ENCODE measurements around the gene TSSK3.

Gene TSSK3

DNA sequence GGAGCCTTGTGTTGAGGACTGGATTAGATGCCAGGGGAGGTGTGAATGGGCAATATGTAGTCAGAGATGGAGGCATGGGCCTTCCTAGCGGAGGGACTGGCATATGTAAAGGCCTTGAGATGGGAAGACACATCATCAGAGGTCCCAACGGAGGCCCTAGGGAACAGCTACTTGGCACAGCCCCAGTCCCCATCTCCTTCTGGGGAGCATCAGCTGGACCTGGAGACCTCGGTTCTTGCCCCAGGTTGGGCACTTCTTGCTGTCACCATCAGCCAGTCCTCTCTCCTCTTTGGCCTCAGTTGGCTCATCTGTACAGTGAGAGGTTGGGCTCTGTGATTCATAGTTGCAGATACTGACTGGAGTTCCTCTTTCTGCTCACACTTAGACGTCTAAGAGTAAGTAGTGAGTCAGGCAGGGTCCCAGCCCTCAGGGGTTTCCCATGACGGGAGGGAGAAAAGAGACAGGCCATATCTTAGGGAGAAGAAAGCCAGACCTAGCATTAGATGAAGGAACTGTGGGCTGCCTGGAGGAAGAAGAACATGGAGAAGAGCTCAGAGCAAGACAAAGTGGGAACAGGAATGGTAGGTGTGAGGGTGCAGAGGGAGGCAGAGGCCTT lies 22.9 kb upstream of the TSSK3 start:
- H3K27me3 ChIP-seq (ENCODE audit: low read depth, low read length) = no peaks in the 10 kb centered on the region; the same call in 1 of the 2 replicates
- H3K4me1 ChIP-seq (ENCODE audit: low read length) = peaks cover 53% of the 10 kb centered on the region
- no peak overlapping the region for H2AFZ ChIP-seq (ENCODE audit: low read depth, low read length)
- TF ChIP-seq, protein P1, sequence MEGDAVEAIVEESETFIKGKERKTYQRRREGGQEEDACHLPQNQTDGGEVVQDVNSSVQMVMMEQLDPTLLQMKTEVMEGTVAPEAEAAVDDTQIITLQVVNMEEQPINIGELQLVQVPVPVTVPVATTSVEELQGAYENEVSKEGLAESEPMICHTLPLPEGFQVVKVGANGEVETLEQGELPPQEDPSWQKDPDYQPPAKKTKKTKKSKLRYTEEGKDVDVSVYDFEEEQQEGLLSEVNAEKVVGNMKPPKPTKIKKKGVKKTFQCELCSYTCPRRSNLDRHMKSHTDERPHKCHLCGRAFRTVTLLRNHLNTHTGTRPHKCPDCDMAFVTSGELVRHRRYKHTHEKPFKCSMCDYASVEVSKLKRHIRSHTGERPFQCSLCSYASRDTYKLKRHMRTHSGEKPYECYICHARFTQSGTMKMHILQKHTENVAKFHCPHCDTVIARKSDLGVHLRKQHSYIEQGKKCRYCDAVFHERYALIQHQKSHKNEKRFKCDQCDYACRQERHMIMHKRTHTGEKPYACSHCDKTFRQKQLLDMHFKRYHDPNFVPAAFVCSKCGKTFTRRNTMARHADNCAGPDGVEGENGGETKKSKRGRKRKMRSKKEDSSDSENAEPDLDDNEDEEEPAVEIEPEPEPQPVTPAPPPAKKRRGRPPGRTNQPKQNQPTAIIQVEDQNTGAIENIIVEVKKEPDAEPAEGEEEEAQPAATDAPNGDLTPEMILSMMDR (IDR thresholded peaks at IDR 0.05; ENCODE audit: low read depth, low read length) = no peak
- TF ChIP-seq EZH2phosphoT487 (IDR thresholded peaks at IDR 0.05; ENCODE audit: low read depth) = no peak
- H3K27ac ChIP-seq (ENCODE audit: low read length) = peak overlapping the region; percentile 48
- no peaks in the 10 kb centered on the region for H3K36me3 ChIP-seq (replicated peaks; ENCODE audit: low read depth, low read length)
- H3K9me3 ChIP-seq (ENCODE audit: insufficient read depth, low read length) = no peaks in the 10 kb centered on the region
- H3K9ac ChIP-seq (ENCODE audit: low read length) = no peak overlapping the region; the same call in 1 of the 2 replicates
- peaks cover 5% of the 10 kb centered on the region for H4K20me1 ChIP-seq (ENCODE audit: insufficient read depth, low read length)
- no peak overlapping the region for H3K4me3 ChIP-seq (ENCODE audit: low read length)
- peaks cover 14% of the 10 kb centered on the region for H3K79me2 ChIP-seq (ENCODE audit: low read length)
- peak overlapping the region; percentile 48 for H3K4me2 ChIP-seq (ENCODE audit: low read length)

DNA sequence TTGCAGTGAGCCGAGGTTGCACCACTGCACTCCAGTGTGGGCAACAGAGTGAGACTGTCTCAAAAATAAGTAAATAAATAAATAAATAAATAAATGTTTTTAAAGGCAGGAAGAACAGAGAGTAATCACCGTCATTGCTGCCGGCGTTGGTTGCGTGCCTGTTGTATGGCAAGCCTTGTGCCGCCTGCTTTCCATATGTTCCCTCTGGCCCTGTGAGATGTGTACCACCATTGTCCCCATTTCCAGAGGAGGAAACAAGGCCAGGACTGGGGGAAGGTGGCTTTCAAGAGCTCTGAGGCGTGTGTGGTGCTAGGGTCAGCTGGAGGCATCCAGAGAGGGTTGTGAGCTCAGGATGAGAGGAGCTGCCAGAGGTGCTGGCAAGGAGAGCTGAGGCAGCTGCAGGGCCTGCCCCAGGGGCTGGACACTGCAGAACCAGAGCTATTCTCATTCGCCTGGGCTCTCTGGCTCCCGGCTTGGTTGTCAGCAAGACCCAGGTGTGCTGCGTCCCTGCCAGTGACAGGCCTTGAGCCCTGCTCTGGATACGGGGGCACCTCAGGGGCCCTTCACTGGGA lies 21.1 kb upstream of the TSSK3 start:
- no peak overlapping the region for H3K4me2 ChIP-seq (ENCODE audit: low read length)

DNA sequence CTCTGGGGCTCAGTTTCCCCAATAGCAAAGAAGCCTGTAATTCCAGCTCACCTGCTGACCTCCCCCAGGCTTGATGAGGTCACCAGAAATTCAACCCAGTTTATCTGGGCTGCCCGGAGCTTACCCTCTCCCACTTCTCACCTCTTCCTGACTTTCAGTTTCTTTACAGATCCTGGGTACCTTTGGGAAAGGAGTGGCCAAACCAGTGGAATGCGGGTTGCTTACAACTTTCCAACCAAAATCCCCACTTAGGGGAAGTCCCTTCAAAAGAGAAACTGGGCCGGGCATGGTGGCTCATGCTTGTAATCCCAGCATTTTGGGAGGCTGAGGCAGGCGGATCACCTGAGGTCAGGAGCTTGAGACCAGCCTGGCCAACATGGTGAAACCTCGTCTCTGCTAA lies 20.4 kb upstream of the TSSK3 start:
- H3K4me3 ChIP-seq (ENCODE audit: low read length) = no peak overlapping the region
- no peak overlapping the region for H2AFZ ChIP-seq (ENCODE audit: low read depth, low read length)
- no peaks in the 10 kb centered on the region; the same call in 1 of the 2 replicates for H3K27me3 ChIP-seq (ENCODE audit: low read depth, low read length)
- H3K4me1 ChIP-seq (ENCODE audit: low read length) = peaks cover 42% of the 10 kb centered on the region
- no peaks in the 10 kb centered on the region for H3K36me3 ChIP-seq (replicated peaks; ENCODE audit: low read depth, low read length)
- no peak overlapping the region for H3K9ac ChIP-seq (ENCODE audit: low read length)
- H3K27ac ChIP-seq (ENCODE audit: low read length) = no peak overlapping the region
- H3K4me2 ChIP-seq (ENCODE audit: low read length) = peak overlapping the region; percentile 30
- H3K79me2 ChIP-seq (ENCODE audit: low read length) = no peaks in the 10 kb centered on the region
- no peaks in the 10 kb centered on the region for H4K20me1 ChIP-seq (ENCODE audit: insufficient read depth, low read length)
- no peaks in the 10 kb centered on the region for H3K9me3 ChIP-seq (ENCODE audit: insufficient read depth, low read length)
- no peak for TF ChIP-seq EZH2phosphoT487 (IDR thresholded peaks at IDR 0.05; ENCODE audit: low read depth)
- TF ChIP-seq, protein P1 (IDR thresholded peaks at IDR 0.05; ENCODE audit: low read depth, low read length) = no peak

More for the DNA sequence above, 21.1 kb upstream of the TSSK3 start:
- H3K36me3 ChIP-seq (replicated peaks; ENCODE audit: low read depth, low read length) = no peaks in the 10 kb centered on the region
- H3K79me2 ChIP-seq (ENCODE audit: low read length) = no peaks in the 10 kb centered on the region
- no peak overlapping the region for H3K4me3 ChIP-seq (ENCODE audit: low read length)
- no peaks in the 10 kb centered on the region for H3K9me3 ChIP-seq (ENCODE audit: insufficient read depth, low read length)
- TF ChIP-seq EZH2phosphoT487 (IDR thresholded peaks at IDR 0.05; ENCODE audit: low read depth) = no peak
- TF ChIP-seq, protein P1 (IDR thresholded peaks at IDR 0.05; ENCODE audit: low read depth, low read length) = no peak
- no peaks in the 10 kb centered on the region; the same call in 1 of the 2 replicates for H4K20me1 ChIP-seq (ENCODE audit: insufficient read depth, low read length)
- H2AFZ ChIP-seq (ENCODE audit: low read depth, low read length) = no peak overlapping the region
- H3K27ac ChIP-seq (ENCODE audit: low read length) = no peak overlapping the region
- no peak overlapping the region for H3K9ac ChIP-seq (ENCODE audit: low read length)
- H3K27me3 ChIP-seq (ENCODE audit: low read depth, low read length) = no peaks in the 10 kb centered on the region; the same call in 1 of the 2 replicates
- H3K4me1 ChIP-seq (ENCODE audit: low read length) = peaks cover 49% of the 10 kb centered on the region

DNA sequence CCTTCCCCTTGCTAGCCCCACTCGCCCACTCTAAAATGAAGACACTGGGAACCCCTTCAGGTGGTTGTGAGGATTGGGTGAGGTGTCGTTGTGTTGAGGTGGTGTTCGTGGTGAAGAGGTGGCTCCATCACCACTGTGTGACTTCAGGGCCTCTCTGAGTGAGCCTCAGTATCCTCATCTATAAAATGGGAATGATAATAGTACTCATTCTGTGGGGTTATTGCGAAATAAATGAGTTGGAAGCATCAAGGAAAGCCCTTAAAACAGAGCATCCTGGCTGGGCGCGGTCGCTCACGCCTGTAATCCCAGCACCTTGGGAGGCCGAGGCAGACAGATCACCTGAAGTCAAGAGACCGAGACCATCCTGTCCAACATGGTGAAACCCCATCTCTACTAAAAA lies 19.6 kb upstream of the TSSK3 start:
- no peaks in the 10 kb centered on the region; the same call in 1 of the 2 replicates for H3K27me3 ChIP-seq (ENCODE audit: low read depth, low read length)
- no peaks in the 10 kb centered on the region for H3K36me3 ChIP-seq (replicated peaks; ENCODE audit: low read depth, low read length)
- H4K20me1 ChIP-seq (ENCODE audit: insufficient read depth, low read length) = no peaks in the 10 kb centered on the region
- no peak for TF ChIP-seq EZH2phosphoT487 (IDR thresholded peaks at IDR 0.05; ENCODE audit: low read depth)
- TF ChIP-seq, protein P1 (IDR thresholded peaks at IDR 0.05; ENCODE audit: low read depth, low read length) = no peak
- no peak overlapping the region for H3K9ac ChIP-seq (ENCODE audit: low read length)
- no peak overlapping the region for H3K4me3 ChIP-seq (ENCODE audit: low read length)
- peaks cover 35% of the 10 kb centered on the region for H3K4me1 ChIP-seq (ENCODE audit: low read length)
- H2AFZ ChIP-seq (ENCODE audit: low read depth, low read length) = no peak overlapping the region
- H3K9me3 ChIP-seq (ENCODE audit: insufficient read depth, low read length) = no peaks in the 10 kb centered on the region
- H3K79me2 ChIP-seq (ENCODE audit: low read length) = no peaks in the 10 kb centered on the region
- H3K4me2 ChIP-seq (ENCODE audit: low read length) = peak overlapping the region; percentile 22; the same call in 1 of the 2 replicates
- H3K27ac ChIP-seq (ENCODE audit: low read length) = no peak overlapping the region
